ENCODE data around the gene CD82.

The CD82 gene

DNA sequence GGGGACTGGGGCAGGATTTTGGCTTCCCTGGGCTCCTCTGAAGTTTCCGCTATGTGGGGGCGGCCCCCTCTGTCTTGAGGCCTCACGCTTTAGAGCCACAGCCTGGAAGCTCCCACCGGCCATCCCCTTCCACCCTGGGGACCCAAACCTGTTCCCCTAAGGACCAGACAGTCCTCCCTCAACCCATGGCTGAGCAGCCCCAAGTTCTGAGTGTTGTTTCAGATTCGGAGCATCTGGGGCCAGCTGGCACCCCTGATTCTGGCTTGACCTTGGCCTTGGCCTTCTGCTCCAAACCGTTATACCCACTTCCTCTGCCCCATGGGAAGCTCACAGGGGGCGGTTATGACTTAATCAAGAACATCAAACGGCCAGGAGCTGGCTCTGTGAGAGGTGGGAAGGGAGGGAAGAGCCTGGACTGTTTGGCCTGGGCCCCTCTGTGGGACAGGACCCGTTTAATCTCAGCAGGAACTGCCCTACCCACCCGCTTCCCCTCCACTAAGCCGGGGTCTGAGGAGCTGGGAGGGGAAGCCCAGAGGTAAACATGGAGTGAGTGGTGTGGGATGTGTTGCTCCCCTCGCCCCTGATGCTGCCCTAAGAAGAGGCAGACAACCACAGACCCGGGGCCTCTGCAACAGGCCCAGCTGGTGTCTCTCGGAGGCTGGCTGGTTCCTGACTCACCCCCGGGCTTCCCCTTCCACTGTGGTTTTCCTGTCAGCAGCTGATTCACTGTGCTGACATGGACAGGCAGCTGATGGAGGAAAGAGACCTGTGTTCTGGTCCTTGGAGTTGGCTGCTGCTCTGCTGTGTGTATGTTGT is 3.4 kb downstream of the CD82 start:
- in situ Hi-C loops (cut with MboI; ENCODE audit: low pct_unique_long_range_greater_than_20kb, low sequenced_read_pairs), result loop anchor here (10.0 kb wide), 1 partner anchor 46 kb away; no protein-coding TSS in a partner anchor
- peak; percentile 96 for DNase-seq

DNA sequence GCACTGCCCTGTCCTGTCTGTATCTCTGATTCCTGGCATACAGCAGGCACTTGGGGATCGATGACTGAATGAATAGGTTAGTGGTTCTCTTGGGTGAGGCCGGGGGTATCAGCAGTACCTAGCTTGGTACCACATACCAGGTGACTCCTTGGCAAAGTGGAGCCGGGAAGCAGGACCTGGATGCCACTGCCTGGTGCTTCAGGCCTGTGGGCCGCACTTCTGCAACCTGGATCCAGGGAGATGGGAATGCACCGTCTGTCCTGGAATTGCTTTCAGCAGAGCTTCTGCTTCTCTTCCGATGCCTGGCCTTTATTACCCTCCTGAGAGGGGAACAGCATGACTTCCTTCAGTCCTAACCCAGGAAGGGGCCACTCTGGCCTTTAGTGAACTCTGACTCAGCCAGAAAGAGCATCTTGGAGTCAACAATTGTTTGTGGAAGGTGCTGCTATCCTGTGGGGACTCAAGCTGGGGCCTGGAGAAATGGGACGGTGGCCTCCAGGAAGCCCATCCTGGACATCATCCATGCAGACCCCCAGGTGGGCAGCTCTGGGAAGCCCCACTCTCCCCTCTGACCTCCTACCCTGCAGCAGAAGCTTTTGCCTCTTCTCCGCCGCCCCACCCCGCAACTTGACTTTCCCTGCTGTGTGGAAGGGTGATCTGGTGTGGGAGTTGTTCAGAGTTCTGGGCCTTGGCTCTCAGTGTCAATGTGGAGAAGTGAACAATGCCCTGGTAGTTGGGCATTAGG is 5.1 kb downstream of the CD82 start:
- DNase-seq, result no peak
- in situ Hi-C loops (cut with MboI; ENCODE audit: low pct_unique_long_range_greater_than_20kb, low sequenced_read_pairs), result no loop called here

DNA sequence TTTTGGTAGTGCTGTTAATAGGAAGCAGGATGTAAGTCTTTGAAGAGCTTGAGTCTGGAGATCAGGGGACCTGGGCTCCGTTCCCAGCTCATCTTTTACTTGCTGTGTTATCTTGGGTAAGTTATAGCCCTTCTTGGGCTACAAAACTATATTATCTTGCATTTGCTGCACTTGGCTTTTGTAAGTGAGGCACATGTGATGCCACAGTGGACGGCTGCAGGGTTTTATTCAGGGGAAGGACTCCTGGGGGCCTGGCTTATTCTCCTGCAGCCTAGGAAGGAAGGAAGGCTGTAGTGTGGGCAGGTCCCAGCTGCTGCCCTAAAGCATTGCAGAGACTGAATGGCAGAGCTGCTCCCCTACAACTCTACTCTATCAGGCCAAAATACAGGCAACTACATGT is 6.4 kb downstream of the CD82 start:
- in situ Hi-C loops (cut with MboI; ENCODE audit: low pct_unique_long_range_greater_than_20kb, low sequenced_read_pairs), result no loop called here
- peak; percentile 38 for DNase-seq

DNA sequence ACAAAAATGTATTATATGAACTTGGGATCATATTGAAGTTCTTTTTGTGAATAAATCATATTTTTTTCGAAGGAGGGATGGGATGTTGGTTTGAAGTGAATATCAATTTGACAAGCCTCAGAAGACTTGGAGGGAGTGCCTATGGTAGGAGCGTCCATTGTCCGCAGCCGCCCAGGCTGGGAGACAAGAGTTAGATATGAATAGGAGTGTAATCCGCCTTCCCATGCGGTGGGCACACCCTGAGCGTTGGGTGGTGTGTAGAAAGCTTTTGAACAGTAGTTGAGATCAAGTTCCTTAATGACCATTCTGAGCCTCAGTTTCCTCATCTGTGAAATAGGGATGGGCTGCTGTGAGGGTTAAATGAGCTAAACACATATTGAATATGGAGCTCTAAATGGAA is 7.0 kb downstream of the CD82 start:
- DNase-seq, result no peak
- in situ Hi-C loops (cut with MboI; ENCODE audit: low pct_unique_long_range_greater_than_20kb, low sequenced_read_pairs), result no loop called here

DNA sequence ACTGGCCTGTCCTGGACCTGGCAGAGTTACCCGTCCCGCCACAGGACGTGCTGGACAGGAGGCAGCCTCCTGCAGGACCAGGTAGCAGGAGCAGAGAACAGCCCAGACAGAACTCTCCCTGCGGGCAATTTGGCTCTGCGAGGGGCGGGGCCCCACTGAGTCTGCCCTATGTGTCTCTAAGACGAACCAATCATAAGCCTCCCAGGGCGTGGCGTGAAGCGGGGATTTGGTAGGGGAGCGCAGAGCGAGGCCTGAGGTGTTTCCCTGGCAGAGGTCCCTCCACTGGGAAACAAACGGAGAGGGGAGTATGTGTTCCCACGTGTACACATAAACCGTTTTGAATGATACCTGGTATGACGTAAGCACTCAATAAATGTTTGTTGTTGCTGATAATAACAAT is 7.4 kb downstream of the CD82 start:
- DNase-seq, result no peak
- in situ Hi-C loops (cut with MboI; ENCODE audit: low pct_unique_long_range_greater_than_20kb, low sequenced_read_pairs), result no loop called here

DNA sequence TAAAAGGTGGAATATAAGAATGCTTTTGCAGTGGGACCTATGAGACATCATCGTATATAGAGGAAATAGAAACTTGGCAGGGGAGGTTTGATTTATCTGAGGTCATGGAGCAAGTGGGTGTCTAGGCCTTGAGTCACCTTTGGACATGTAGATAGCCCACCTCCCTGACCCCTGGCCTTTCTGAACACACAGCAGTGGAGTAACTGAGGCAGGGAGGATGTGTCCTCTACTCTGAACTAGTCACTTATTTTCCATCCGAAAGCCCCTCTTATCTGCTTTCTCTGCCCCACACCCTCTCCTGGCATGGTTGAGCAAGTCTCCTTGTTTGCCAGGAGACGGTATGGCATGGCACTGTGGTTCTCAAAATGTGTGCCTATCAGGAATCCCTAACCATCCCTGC is 7.9 kb downstream of the CD82 start:
- no peak for DNase-seq
- in situ Hi-C loops (cut with MboI; ENCODE audit: low pct_unique_long_range_greater_than_20kb, low sequenced_read_pairs), result no loop called here

DNA sequence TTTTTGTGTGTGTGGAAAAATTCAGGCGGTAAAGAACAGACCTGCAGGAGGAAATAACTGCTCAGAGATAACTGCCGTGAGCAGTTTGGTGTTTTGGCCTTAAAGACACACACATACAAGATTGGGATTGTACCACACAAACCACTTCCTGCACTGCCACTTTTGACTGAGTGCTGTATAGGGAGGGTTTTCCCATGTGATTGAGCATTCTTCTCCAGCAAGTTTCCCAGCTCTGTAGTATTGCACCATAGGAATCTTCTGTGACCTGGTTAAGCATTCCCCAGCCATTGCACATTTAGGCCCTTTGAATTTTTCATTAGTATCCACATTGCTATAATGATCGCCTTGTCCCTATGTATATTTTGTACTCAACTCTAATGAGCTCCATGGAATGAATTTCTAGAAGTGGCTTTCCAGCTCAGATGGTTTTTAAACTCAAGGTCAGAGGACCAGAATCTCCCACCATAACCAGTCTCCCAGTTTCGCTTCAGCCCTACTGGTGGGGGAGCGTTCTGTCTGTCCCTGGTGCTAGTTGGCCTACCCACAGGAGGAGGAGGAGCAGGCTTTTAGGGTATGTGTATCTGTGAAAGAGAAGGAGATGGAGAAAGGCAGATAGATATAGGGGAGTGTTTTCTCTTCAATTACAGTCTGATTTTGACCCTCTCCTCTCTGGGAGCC is 9.3 kb downstream of the CD82 start:
- DNase-seq, result peak; percentile 79

DNA sequence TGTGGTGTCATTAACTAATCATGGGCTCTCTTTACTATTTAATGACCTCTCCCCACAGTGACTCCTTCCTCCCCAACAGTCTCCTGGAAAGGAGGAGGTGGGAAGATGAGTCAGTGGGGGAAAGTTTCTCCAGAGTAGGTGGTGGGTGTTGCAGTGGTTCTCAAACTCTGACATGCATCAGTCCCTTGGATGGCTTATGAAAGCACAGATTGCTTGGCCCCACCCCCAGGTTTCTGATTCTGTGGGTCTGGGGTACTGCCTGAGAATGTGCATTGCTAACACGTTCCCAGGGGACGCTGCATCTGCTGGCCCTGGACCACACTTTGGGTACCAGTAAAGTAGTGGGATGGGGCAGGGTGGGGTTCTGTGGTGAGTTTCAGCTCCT is 9.8 kb downstream of the CD82 start:
- in situ Hi-C loops (cut with MboI; ENCODE audit: low pct_unique_long_range_greater_than_20kb, low sequenced_read_pairs), result no loop called here
- DNase-seq, result no peak

More for the DNA sequence above, 9.3 kb downstream of the CD82 start:
- in situ Hi-C loops (cut with MboI; ENCODE audit: low pct_unique_long_range_greater_than_20kb, low sequenced_read_pairs), result no loop called here

DNA sequence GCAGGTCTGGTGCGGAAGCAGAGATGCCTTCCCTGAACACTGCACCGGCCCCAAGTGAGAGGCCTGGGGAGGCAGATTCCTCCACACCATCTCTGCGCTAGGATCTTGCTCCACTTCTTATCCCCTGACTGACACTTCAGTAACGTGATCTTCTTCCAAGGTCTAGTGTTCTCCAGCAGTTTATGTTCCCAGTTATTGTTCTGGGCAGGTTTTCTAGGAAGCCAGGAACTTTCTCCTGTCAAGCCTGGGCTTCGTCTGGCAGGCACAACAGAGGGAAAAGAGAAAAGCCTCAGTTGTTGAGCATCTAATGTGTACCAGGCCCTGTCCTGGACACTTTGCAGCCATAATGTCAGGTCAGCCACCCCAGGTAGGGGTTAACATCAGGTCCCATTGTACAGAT is 10.5 kb downstream of the CD82 start:
- DNase-seq, result no peak
- in situ Hi-C loops (cut with MboI; ENCODE audit: low pct_unique_long_range_greater_than_20kb, low sequenced_read_pairs), result no loop called here

DNA sequence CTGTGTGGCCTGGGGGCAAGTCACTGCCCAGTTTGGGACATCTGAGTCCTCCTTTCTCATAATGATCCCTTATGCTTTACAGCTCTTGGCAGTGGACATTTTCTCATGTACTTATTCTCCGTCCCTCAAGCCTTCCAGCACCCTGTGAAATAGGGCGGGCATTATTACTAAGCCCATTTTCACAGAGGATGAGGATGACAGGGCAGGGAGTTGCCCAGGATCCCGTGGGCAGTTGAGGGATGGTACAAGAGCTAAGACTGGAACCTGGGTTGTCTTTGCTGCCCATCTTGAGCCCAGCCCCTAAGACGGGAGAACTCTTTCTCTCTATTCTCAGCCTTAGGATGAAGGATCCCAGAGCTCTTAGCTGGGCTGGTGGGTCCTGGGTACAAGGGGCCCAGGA is 11.2 kb downstream of the CD82 start:
- DNase-seq, result no peak
- in situ Hi-C loops (cut with MboI; ENCODE audit: low pct_unique_long_range_greater_than_20kb, low sequenced_read_pairs), result no loop called here

DNA sequence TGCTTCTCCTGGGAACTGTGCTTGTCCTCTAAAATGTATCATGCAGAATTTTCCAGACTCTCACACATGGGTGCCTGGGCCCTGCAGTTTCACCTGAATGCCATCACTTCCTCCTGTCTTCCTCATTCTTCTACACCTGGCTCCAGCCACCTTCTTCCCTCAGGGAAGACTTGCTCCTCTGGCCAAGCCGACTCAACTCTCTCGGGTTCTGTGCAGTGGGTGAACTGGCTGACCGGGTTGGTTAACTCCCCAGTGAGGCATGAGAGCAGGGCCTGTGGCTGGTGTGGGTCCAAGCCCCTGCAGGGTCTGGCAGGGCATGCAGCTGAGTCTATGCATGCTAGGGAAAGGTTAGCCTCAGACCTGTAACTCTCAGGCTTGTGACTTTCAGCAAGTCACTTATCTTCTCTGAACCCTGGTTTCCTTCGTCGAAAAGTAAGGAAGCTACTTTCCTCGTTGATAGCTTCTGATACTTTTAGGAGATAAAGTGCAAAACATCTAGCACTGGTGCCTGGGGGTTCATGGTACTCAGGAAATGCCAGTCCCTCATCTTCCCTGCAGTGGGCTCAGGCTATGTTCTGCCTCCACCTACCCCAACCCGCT is 11.9 kb downstream of the CD82 start:
- in situ Hi-C loops (cut with MboI; ENCODE audit: low pct_unique_long_range_greater_than_20kb, low sequenced_read_pairs), result no loop called here
- DNase-seq, result no peak

DNA sequence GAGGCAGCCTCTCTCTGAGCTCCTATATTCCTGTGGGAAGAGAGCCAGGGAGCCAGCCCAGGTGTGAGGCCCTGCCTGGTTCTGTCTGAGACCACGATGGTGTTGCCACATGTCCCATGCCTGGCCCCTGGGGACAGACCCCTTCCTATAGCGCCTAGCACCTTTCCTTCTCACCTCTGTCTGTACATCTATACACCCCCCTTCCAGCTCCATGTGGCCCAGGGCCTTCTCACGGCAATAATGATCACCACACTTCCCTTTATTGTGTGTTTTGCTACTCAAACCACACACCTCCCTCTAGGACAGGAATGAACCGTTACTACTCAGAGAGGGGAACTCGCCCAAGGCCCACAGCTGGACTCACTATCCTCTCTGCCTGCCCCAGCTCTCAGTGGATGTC is 12.8 kb downstream of the CD82 start:
- in situ Hi-C loops (cut with MboI; ENCODE audit: low pct_unique_long_range_greater_than_20kb, low sequenced_read_pairs), result no loop called here
- peak; percentile 79 for DNase-seq

DNA sequence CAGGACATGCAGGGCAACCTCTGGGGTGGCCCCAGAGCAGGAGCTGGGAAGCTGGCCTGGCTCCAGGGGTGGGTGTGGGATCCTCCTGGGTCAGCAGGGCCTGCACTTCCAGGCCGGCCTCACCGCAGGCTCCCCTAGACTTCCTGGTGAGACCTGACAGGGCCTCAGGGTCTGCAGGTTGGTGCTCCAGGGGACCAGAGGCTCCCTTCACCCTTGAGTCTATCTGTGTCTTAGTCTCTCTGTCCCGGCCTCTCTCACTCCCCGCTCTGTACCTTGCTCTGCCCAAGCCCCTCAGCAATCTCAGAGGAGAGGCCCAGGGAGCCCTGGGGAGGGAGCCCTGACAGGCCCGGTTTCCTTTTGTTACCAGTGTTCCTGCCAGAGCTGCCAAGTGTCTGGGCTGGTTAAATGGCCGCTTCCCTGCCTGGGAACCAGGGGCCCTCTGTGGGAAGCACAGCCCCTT is 13.9 kb downstream of the CD82 start:
- in situ Hi-C loops (cut with MboI; ENCODE audit: low pct_unique_long_range_greater_than_20kb, low sequenced_read_pairs), result no loop called here
- no peak for DNase-seq

DNA sequence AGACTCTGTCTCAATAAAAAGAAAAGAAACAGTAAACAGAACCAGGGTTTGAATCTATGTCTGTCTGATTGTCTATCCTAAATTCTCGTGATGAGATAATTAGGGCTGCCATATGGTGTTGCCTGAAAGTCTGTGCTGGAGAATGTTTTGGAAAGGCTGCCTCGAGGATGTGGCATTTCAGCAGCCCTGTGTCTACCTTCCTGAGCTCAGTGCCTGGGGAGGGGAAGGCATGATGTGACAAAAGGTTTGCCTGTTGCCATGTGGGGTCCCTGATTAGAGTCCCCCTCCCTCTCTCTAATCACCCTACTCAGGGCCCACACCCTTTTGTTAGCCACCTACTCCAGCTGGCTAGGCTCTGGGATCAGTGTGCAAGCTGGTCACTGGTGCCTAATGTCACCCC is 15.2 kb downstream of the CD82 start:
- in situ Hi-C loops (cut with MboI; ENCODE audit: low pct_unique_long_range_greater_than_20kb, low sequenced_read_pairs), result no loop called here

DNA sequence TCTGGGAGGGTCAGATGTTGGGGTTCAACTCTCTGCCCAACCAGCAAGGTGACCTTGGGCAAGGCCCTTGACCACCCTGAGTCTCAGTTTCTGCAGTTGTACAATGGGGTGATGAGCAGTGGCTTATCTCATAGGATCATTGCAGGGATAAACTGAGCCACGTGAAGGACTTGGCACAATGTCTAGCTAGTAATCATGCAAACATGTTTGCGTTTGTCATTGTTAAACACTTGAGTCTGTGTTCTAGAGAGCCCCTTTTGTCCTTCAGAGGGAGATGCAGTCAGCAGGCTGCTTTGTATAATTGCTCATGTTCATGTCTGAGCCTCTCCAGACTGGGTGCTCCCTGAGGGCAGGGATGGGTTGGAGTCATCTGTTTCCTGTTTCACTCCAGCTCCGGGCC is 15.8 kb downstream of the CD82 start:
- DNase-seq, result no peak
- in situ Hi-C loops (cut with MboI; ENCODE audit: low pct_unique_long_range_greater_than_20kb, low sequenced_read_pairs), result no loop called here

More for the DNA sequence above, 15.2 kb downstream of the CD82 start:
- no peak for DNase-seq

DNA sequence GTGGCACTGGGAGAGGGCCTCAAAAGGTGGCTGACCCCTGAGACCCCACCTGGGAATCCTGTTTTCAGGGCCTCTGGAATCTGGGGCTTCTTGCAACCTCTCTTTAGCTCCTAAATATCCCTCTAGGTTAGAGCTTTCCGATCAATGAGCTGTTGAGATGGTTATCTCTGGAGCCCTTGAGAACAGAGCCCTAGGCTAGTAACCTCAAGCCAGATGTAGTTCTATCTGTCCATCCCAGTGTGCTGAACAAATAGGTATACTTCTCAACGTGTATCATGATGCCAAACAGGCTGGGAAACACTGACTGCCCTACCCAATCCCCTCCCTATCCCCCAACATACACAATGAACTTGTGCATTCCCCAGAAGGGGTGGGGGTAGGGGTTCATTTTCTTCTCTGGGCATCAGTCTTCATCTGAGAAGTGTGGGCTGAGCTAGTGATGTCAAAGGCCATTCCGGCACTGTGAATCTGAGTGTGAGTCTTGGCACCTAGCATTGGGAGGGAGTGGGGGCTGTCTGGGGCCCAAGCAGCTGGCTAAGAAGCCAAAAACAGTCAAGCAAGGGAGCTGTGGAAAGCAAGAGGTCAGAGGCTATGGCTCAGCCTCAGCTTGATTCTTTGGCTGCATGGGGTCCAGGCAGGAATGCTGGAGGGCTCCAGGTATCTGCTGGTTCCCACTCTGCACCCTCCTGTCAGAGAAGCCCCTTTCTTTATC is 17.3 kb downstream of the CD82 start:
- no peak for DNase-seq
- in situ Hi-C loops (cut with MboI; ENCODE audit: low pct_unique_long_range_greater_than_20kb, low sequenced_read_pairs), result no loop called here

DNA sequence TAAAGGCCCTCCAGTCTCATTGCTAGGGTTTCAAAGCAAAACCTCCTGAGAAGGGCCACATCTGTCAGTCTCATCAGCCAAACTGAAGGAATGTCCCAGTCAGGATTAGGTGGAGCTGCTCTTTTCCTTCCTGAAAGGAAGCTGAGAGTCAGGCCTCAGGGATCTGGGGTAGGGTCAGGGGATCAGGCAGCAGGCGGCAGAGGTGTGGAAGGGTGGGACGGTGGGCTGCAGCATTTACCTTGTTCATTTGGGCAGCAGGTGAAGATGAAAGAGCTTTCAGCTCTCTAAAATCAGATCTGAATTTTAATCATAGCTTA is 17.8 kb downstream of the CD82 start:
- in situ Hi-C loops (cut with MboI; ENCODE audit: low pct_unique_long_range_greater_than_20kb, low sequenced_read_pairs), result no loop called here
- DNase-seq, result no peak

DNA sequence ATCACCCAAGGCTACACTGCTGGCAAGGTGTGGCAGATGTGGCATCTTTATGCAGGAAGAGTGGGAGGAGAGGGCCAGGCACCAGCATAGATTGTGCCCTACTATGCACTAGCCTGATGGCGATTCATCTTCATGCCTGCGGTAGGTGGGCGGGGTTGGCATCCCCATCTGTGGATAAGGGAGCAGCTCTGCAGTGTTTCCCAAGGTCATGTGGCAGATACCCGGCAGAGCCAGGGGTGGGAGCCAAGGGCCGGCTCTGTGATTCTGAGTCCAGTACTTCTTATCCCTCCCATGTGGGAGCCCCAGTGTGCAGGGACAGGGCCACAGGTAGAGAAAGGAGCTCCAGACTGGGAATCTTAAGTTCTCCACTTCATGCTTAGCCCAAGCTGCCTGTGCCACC is 20.0 kb downstream of the CD82 start:
- DNase-seq, result no peak
- in situ Hi-C loops (cut with MboI; ENCODE audit: low pct_unique_long_range_greater_than_20kb, low sequenced_read_pairs), result no loop called here

DNA sequence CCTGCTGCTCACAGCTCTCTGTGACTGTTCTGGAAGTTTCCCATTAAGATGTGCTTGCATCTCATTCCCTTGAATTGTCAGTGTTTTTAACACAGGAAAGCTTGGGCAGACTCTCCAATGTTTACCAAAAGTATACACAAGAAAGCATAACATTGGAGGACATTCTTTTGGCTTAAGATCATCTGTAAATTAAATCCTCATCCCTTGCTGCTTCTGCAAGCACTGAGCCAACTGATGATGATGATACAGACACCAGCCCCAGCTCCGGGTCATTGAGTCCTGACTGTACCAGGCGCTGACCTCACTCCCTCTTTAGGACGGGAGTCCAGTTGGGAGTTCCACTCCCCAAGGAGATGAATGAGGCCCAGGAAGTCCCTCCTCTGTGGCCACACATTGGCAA is 23.8 kb downstream of the CD82 start:
- DNase-seq, result no peak

More for the DNA sequence above, 23.8 kb downstream of the CD82 start:
- in situ Hi-C loops (cut with MboI; ENCODE audit: low pct_unique_long_range_greater_than_20kb, low sequenced_read_pairs), result no loop called here

Data from KBM-7 (cell line).